Mesenchymal stem cell (in vitro differentiated cells and primary cell): Measurements from ENCODE around the gene TFG.
A peak's percentile ranks its signal among the peaks of the same experiment; 100 is the strongest.

Experiments
- DNase-seq: peaks from one replicate; pipeline ENCODE4 v3.0.0-alpha.2; 2013
- H2AFZ ChIP-seq: one replicate; pipeline ENCODE4 v1.6.1; 2013; ENCODE audit warnings: low read depth, mild to moderate bottlenecking, control low read depth, inconsistent platforms, low read length, moderate library complexity
- H2AK5ac ChIP-seq: 2 replicates; pipeline ENCODE4 v1.6.1; 2013; ENCODE audit warnings: low read length, moderate library complexity, mild to moderate bottlenecking, inconsistent platforms; ENCODE audit not compliant: severe bottlenecking
- H2BK120ac ChIP-seq: one replicate; pipeline ENCODE4 v1.6.1; 2013; ENCODE audit warnings: low read depth, mild to moderate bottlenecking, inconsistent platforms, low read length, moderate library complexity
- H2BK12ac ChIP-seq, 2 experiments: one replicate each; pipeline ENCODE4 v1.6.1; 2013; ENCODE audit warnings: inconsistent platforms in 2 of 2, low read length in 2 of 2, mild to moderate bottlenecking in 2 of 2, moderate library complexity in 2 of 2, control low read depth in 1 of 2
- H2BK15ac ChIP-seq: one replicate; pipeline ENCODE4 v1.6.1; 2013; ENCODE audit warnings: mild to moderate bottlenecking, low read depth, inconsistent platforms; ENCODE audit not compliant: poor library complexity, severe bottlenecking
- H2BK5ac ChIP-seq: 2 replicates; pipeline ENCODE4 v1.6.1; 2013; ENCODE audit warnings: low read depth, mild to moderate bottlenecking, low read length, control low read depth, inconsistent platforms; ENCODE audit not compliant: poor library complexity, severe bottlenecking
- H3K14ac ChIP-seq, 2 experiments: one replicate each; pipeline ENCODE4 v1.6.1; 2013; ENCODE audit warnings: inconsistent platforms in 2 of 2, low read length in 2 of 2, control low read depth in 1 of 2, mild to moderate bottlenecking in 1 of 2, moderate library complexity in 1 of 2
- H3K18ac ChIP-seq, 2 experiments: one replicate each; pipeline ENCODE4 v1.6.1; 2013; ENCODE audit warnings: inconsistent platforms in 2 of 2, low read length in 2 of 2, control low read depth in 1 of 2, low read depth in 1 of 2, mild to moderate bottlenecking in 1 of 2
- H3K23ac ChIP-seq, 2 experiments: one replicate each; pipeline ENCODE4 v1.6.1; 2013; ENCODE audit warnings: inconsistent platforms in 2 of 2, low read length in 2 of 2, mild to moderate bottlenecking in 2 of 2, moderate library complexity in 2 of 2, control low read depth in 1 of 2
- H3K27ac ChIP-seq: 2 replicates; pipeline ENCODE4 v1.5.1; 2013; ENCODE audit warnings: mild to moderate bottlenecking, moderate library complexity, low read length, control low read depth, inconsistent platforms; ENCODE audit not compliant: poor library complexity, severe bottlenecking
- H3K27me3 ChIP-seq, 2 experiments: 2 replicates each; pipeline versions ENCODE4 v1.6.1 to v1.7.0; 2013; ENCODE audit warnings: low read length in 2 of 2, mild to moderate bottlenecking in 2 of 2, moderate library complexity in 2 of 2, control low read depth in 1 of 2, inconsistent platforms in 1 of 2; ENCODE audit not compliant: control insufficient read depth in 1 of 2, insufficient read depth in 1 of 2
- H3K36me3 ChIP-seq, 2 experiments: 2 replicates each; pipeline versions ENCODE4 v1.6.1 to v1.7.0; 2013; ENCODE audit warnings: low read length in 2 of 2, control low read depth in 1 of 2, inconsistent platforms in 1 of 2, low read depth in 1 of 2, mild to moderate bottlenecking in 1 of 2; ENCODE audit not compliant: insufficient read depth in 2 of 2, control insufficient read depth in 1 of 2
- H3K4ac ChIP-seq, 2 experiments: one replicate each; pipeline ENCODE4 v1.6.1; 2013; ENCODE audit warnings: inconsistent platforms in 2 of 2, low read length in 2 of 2, mild to moderate bottlenecking in 2 of 2, moderate library complexity in 2 of 2, control low read depth in 1 of 2, low read depth in 1 of 2
- H3K4me1 ChIP-seq: 2 replicates; pipeline ENCODE4 v1.6.1; 2013; ENCODE audit warnings: low read depth, low read length, control low read depth; ENCODE audit not compliant: control insufficient read depth, insufficient read depth
- H3K4me2 ChIP-seq: 2 replicates; pipeline ENCODE4 v1.6.1; 2013; ENCODE audit warnings: low read length, mild to moderate bottlenecking, inconsistent platforms; ENCODE audit not compliant: poor library complexity, severe bottlenecking
- H3K4me3 ChIP-seq, 2 experiments: 2 replicates each; pipeline versions ENCODE4 v1.5.1 to v1.7.0; 2013; ENCODE audit warnings: low read length in 2 of 2, mild to moderate bottlenecking in 2 of 2, control low read depth in 1 of 2, low read depth in 1 of 2; ENCODE audit not compliant: insufficient read depth in 1 of 2
- H3K79me1 ChIP-seq: replicated peaks from 2 replicates; pipeline ENCODE4 v1.6.1; 2013; ENCODE audit warnings: mild to moderate bottlenecking, control low read depth, low read length, inconsistent platforms; ENCODE audit not compliant: poor library complexity, severe bottlenecking
- H3K9ac ChIP-seq: 2 replicates; pipeline ENCODE4 v1.7.0; 2013; ENCODE audit warnings: mild to moderate bottlenecking, low read length, moderate library complexity
- H3K9me3 ChIP-seq: 2 replicates; pipeline ENCODE4 v1.7.0; 2013; ENCODE audit warnings: mild to moderate bottlenecking, low read length; ENCODE audit not compliant: control insufficient read depth
- H4K8ac ChIP-seq: one replicate; pipeline ENCODE4 v1.6.1; 2013; ENCODE audit warnings: inconsistent platforms, mild to moderate bottlenecking, low read length, moderate library complexity
- H4K91ac ChIP-seq: one replicate; pipeline ENCODE4 v1.6.1; 2013; ENCODE audit warnings: mild to moderate bottlenecking, low read length, inconsistent platforms
- WGBS: methylation state at CpG from one replicate; pipeline ENCODE4 v1.1.7; 2013; ENCODE audit warnings: mixed read lengths; 5-methylcytosine and 5-hydroxymethylcytosine counted together

Gene TFG

DNA sequence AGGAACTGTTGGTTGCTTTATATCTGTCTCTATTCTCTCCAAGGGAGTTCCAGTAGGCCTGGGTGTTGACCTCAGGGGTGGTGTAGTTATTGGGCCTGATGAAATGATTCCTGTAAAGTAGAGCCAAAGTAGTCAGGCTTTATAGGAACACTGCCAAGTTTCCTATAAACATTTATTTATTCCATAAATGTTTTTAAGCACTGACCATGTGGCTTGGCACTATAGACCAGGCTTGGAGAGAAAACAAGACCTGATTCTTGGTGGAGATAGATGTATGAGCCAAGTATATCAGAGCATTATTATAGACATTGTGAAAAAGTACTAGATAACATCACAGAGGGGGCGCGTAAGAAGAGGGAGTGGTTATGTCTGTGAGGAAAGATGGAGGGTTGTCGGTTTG lies 65.9 kb downstream of the TFG start:
- Histone ChIP-seq H3K18ac (no peak overlapping the region), H2BK120ac (no peak overlapping the region), H3K9me3 (no peaks in the 10 kb centered on the region), H3K4me1 (no peaks in the 10 kb centered on the region), H2BK5ac (no peak overlapping the region), H2BK12ac (no peak overlapping the region), H4K8ac (no peak overlapping the region), H2AFZ (no peak overlapping the region), H2AK5ac (no peak overlapping the region), H3K4me3 (no peak overlapping the region), H3K79me1 (no peaks in the 10 kb centered on the region), H3K36me3 (peaks cover 0 to 99% of the 10 kb centered on the region in 2 experiments), H4K91ac (no peak overlapping the region), H3K27ac (no peak overlapping the region), H2BK15ac (no peak overlapping the region), H3K23ac (no peak overlapping the region), H3K14ac (no peak overlapping the region), H3K9ac (no peak overlapping the region), H3K4ac (no peak overlapping the region), H3K4me2 (no peak overlapping the region), H3K27me3 (no peaks in the 10 kb centered on the region)
- no peak for DNase-seq
- 96% methylated on average over 3 of the region's 3 CpGs for WGBS

DNA sequence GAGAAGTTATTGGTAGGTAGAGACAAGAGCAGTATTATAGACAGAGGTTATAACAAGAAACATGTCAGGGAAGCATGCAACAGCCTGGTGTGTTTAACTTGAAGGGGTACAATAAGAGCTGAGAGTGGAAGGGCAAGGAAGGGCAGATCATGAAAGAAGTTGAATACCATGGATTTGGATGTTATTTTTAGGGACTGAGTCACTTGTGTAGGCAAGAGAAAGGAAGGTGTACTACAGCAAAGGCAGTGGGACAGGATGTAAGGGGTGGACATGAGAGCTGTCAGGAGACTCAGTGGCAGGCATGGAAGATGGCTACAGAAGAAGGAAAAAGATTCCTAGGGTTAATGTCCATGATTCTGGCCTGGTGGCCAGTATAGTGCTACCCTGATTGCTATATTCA lies 66.4 kb downstream of the TFG start:
- no peak overlapping the region for H2AFZ ChIP-seq

DNA sequence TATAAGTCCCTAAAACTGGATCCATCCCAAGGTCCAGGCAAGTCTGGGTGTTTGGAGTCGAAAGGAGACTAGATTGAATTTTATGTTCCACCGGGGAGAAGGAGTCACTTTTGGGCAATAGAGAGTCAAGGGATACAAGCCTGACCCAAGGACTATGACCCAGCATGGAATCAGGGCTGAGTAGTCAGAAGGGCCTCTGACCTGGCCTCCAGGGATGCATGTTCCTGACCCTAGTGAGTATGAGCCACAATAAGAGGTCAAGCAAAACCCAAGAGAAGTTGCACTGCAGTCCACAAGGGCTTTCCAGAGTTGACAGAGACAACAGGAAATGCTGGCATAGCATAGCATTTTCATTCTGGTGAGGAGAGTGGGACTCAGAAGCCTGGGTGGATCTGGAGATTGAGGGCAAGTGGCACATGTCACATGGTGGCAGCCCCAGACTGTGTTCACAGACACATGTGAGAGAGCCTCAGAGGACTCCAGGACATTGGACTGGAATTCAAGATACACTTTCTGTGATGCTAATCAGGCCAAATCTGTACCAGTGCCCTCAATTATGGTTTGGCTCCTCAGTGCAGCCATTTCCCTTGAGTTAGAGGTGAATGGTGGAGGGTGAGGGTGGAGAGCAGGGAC lies 66.9 kb downstream of the TFG start:
- Histone ChIP-seq H3K14ac (no peak overlapping the region), H2BK12ac (no peak overlapping the region), H2AK5ac (no peak overlapping the region), H3K18ac (no peak overlapping the region), H2BK15ac (no peak overlapping the region), H4K91ac (no peak overlapping the region), H3K4me2 (no peak overlapping the region), H2BK5ac (no peak overlapping the region), H3K4ac (no peak overlapping the region), H2BK120ac (no peak overlapping the region), H4K8ac (no peak overlapping the region), H3K36me3 (peaks cover 0 to 99% of the 10 kb centered on the region in 2 experiments), H3K9ac (peak overlapping the region; percentile 10), H2AFZ (no peak overlapping the region), H3K27me3 (no peaks in the 10 kb centered on the region), H3K27ac (no peak overlapping the region), H3K23ac (no peak overlapping the region), H3K79me1 (no peaks in the 10 kb centered on the region), H3K4me3 (no peak overlapping the region), H3K4me1 (no peaks in the 10 kb centered on the region), H3K9me3 (no peaks in the 10 kb centered on the region)
- DNase-seq: no peak
- WGBS: 94% methylated on average over 2 of the region's 2 CpGs

More for the DNA sequence above, 66.4 kb downstream of the TFG start:
- Histone ChIP-seq H3K4me1 (no peaks in the 10 kb centered on the region), H2AK5ac (no peak overlapping the region), H3K4me3 (no peak overlapping the region), H3K14ac (no peak overlapping the region), H3K4me2 (no peak overlapping the region), H3K9ac (no peak overlapping the region), H2BK120ac (no peak overlapping the region), H3K36me3 (peaks cover 0 to 99% of the 10 kb centered on the region in 2 experiments), H3K27me3 (no peaks in the 10 kb centered on the region), H3K27ac (no peak overlapping the region), H3K4ac (no peak overlapping the region), H3K18ac (no peak overlapping the region), H2BK5ac (no peak overlapping the region), H3K9me3 (no peaks in the 10 kb centered on the region), H2BK12ac (no peak overlapping the region), H3K23ac (no peak overlapping the region), H3K79me1 (no peaks in the 10 kb centered on the region), H2BK15ac (no peak overlapping the region), H4K8ac (no peak overlapping the region), H4K91ac (no peak overlapping the region)
- no peak for DNase-seq

DNA sequence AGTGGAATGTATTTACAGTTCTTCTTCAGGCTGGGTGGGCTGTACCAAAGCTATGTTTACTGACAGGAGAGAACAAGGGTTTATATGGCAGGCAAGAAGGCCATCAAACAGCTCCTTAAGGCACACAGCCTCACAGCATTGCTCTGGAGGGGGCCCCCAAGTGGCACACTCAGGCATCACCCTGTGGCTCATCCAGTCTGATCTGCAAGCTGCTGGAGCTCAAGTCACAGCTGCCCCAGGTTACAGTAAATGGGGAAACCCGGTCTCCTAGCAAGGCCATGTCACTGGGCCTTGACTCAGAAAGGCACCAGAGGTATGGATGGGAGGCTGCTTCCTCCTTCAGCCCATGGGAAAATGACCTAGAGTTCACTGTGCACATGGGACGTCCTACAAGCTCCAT lies 67.5 kb downstream of the TFG start:
- H3K9ac ChIP-seq: peak overlapping the region; percentile 10
- no peak overlapping the region for H3K27ac ChIP-seq
- H3K4me2 ChIP-seq: no peak overlapping the region
- H3K36me3 ChIP-seq: peaks cover 0 to 100% of the 10 kb centered on the region in 2 experiments
- H2BK12ac ChIP-seq: no peak overlapping the region
- DNase-seq: no peak
- H2BK5ac ChIP-seq: no peak overlapping the region
- H2BK120ac ChIP-seq: no peak overlapping the region
- WGBS: 91% methylated on average over 2 of the region's 2 CpGs
- no peak overlapping the region for H3K14ac ChIP-seq
- H3K4ac ChIP-seq: no peak overlapping the region
- no peaks in the 10 kb centered on the region for H3K79me1 ChIP-seq
- no peak overlapping the region for H2AFZ ChIP-seq
- H3K9me3 ChIP-seq: no peaks in the 10 kb centered on the region
- no peak overlapping the region for H3K4me3 ChIP-seq
- H2AK5ac ChIP-seq: no peak overlapping the region
- H4K8ac ChIP-seq: no peak overlapping the region
- no peak overlapping the region for H2BK15ac ChIP-seq
- H3K18ac ChIP-seq: no peak overlapping the region
- no peaks in the 10 kb centered on the region for H3K4me1 ChIP-seq
- no peaks in the 10 kb centered on the region for H3K27me3 ChIP-seq
- H3K23ac ChIP-seq: no peak overlapping the region
- H4K91ac ChIP-seq: no peak overlapping the region
